HEK293 (cell line): ENCODE results near the gene AHCYL2.

ENCODE experiments used
- AEBP2 ChIP-seq: fragments of 450-650 bp; formaldehyde crosslinking; IDR thresholded peaks from 2 replicates; pipeline ENCODE4 v1.5.1; 2016; ENCODE audit warnings: missing biosample characterization, missing genetic modification characterization, borderline replicate concordance
- BCL11A ChIP-seq: fragments of 450-650 bp; formaldehyde crosslinking; IDR thresholded peaks from 2 replicates; pipeline ENCODE4 v1.5.1; 2016; ENCODE audit warnings: low read depth, missing biosample characterization, missing genetic modification characterization
- HOXA7 ChIP-seq: sonication (generic); formaldehyde crosslinking; IDR thresholded peaks from 2 replicates; pipeline ENCODE4 v1.8.1; 2022; ENCODE audit warnings: missing genetic modification reagents, borderline replicate concordance
- KLF10 ChIP-seq: fragments of 450-650 bp; IDR thresholded peaks from 2 replicates; pipeline ENCODE4 v1.5.1; 2018; ENCODE audit warnings: missing biosample characterization, mild to moderate bottlenecking, missing genetic modification characterization
- KLF7 ChIP-seq: fragments of 450-650 bp; formaldehyde crosslinking; IDR thresholded peaks from 2 replicates; pipeline ENCODE4 v1.5.1; 2016; ENCODE audit warnings: missing biosample characterization, missing genetic modification characterization, borderline replicate concordance
- PRDM1 ChIP-seq: fragments of 450-650 bp; formaldehyde crosslinking; IDR thresholded peaks from 2 replicates; pipeline ENCODE4; 2016; ENCODE audit warnings: missing biosample characterization, missing genetic modification characterization
- REPIN1 ChIP-seq: fragments of 450-650 bp; formaldehyde crosslinking; IDR thresholded peaks from 2 replicates; pipeline ENCODE4 v1.5.1; 2017; ENCODE audit warnings: missing biosample characterization, missing genetic modification characterization, low read depth
- SCRT1 ChIP-seq: fragments of 450-650 bp; formaldehyde crosslinking; IDR thresholded peaks from 2 replicates; pipeline ENCODE4 v1.5.1; 2016; ENCODE audit warnings: missing biosample characterization, missing genetic modification characterization, borderline replicate concordance
- SETDB1 ChIP-seq: IDR thresholded peaks from one replicate; pipeline ENCODE4 v1.6.1; 2017; ENCODE audit warnings: mild to moderate bottlenecking, low read length, moderate library complexity, mixed read lengths; ENCODE audit not compliant: insufficient read length
- SP2 ChIP-seq: fragments of 450-650 bp; formaldehyde crosslinking; IDR thresholded peaks from 2 replicates; pipeline ENCODE4 v1.5.1; 2016; ENCODE audit warnings: missing biosample characterization, missing genetic modification characterization
- ZBTB48 ChIP-seq: fragments of 450-650 bp; formaldehyde crosslinking; IDR thresholded peaks from 2 replicates; pipeline ENCODE4 v1.5.1; 2016; ENCODE audit warnings: missing biosample characterization, missing genetic modification characterization
- ZBTB7A ChIP-seq: fragments of 450-650 bp; formaldehyde crosslinking; IDR thresholded peaks from 2 replicates; pipeline ENCODE4 v1.5.1; 2016; ENCODE audit warnings: low read depth, missing biosample characterization, missing genetic modification characterization
- ZEB2 ChIP-seq: fragments of 450-650 bp; formaldehyde crosslinking; IDR thresholded peaks from 2 replicates; pipeline ENCODE4 v1.5.1; 2016; ENCODE audit warnings: missing biosample characterization, missing genetic modification characterization
- ZNF157 ChIP-seq: fragments of 450-650 bp; formaldehyde crosslinking; IDR thresholded peaks from 2 replicates; pipeline ENCODE4 v1.5.1; 2016; ENCODE audit warnings: missing biosample characterization, missing genetic modification characterization
- ZNF19 ChIP-seq: fragments of 450-650 bp; formaldehyde crosslinking; IDR thresholded peaks from 2 replicates; pipeline ENCODE4; 2016; ENCODE audit warnings: missing biosample characterization, missing genetic modification characterization, low read depth
- ZNF26 ChIP-seq: fragments of 450-650 bp; formaldehyde crosslinking; IDR thresholded peaks from 2 replicates; pipeline ENCODE4 v1.5.1; 2016; ENCODE audit warnings: missing biosample characterization, missing genetic modification characterization
- ZNF274 ChIP-seq, 2 experiments: fragments of 200-500 bp in 1 of 2; fragments of 450-650 bp in 1 of 2; sonication (Bioruptor generic) in 1 of 2; formaldehyde crosslinking in 1 of 2; IDR thresholded peaks; 2 replicates each; pipeline versions ENCODE4 v1.5.1 to v1.6.1; 2014 to 2016; ENCODE audit warnings: borderline replicate concordance in 1 of 2, inconsistent platforms in 1 of 2, low read length in 1 of 2, missing biosample characterization in 1 of 2, missing genetic modification characterization in 1 of 2
- ZNF302 ChIP-seq: fragments of 450-650 bp; formaldehyde crosslinking; IDR thresholded peaks from 2 replicates; pipeline ENCODE4 v1.5.1; 2016; ENCODE audit warnings: missing biosample characterization, missing genetic modification characterization, low read depth
- ZNF341 ChIP-seq: fragments of 450-650 bp; formaldehyde crosslinking; IDR thresholded peaks from 2 replicates; pipeline ENCODE4; 2016; ENCODE audit warnings: low read depth, missing biosample characterization, missing genetic modification characterization
- ZNF391 ChIP-seq: fragments of 450-650 bp; formaldehyde crosslinking; IDR thresholded peaks from 2 replicates; pipeline ENCODE4 v1.5.1; 2016; ENCODE audit warnings: low read depth, missing biosample characterization, missing genetic modification characterization, borderline replicate concordance
- ZNF416 ChIP-seq: fragments of 450-650 bp; formaldehyde crosslinking; IDR thresholded peaks from 2 replicates; pipeline ENCODE4 v1.5.1; 2016; ENCODE audit warnings: missing biosample characterization, missing genetic modification characterization
- ZNF449 ChIP-seq: fragments of 450-650 bp; formaldehyde crosslinking; IDR thresholded peaks from 2 replicates; pipeline ENCODE4 v1.5.1; 2017; ENCODE audit warnings: missing biosample characterization, mild to moderate bottlenecking, missing genetic modification characterization, moderate library complexity
- ZNF48 ChIP-seq: fragments of 450-650 bp; formaldehyde crosslinking; IDR thresholded peaks from 2 replicates; pipeline ENCODE4 v1.5.1; 2016; ENCODE audit warnings: missing biosample characterization, missing genetic modification characterization
- ZNF513 ChIP-seq: fragments of 450-650 bp; IDR thresholded peaks from 2 replicates; pipeline ENCODE4 v1.5.1; 2018; ENCODE audit warnings: missing biosample characterization, missing genetic modification characterization
- ZNF596 ChIP-seq: fragments of 450-650 bp; IDR thresholded peaks from 2 replicates; pipeline ENCODE4 v1.5.0; 2018; ENCODE audit warnings: missing biosample characterization, mild to moderate bottlenecking, missing genetic modification characterization, moderate library complexity
- ZNF621 ChIP-seq: fragments of 450-650 bp; formaldehyde crosslinking; IDR thresholded peaks from 2 replicates; pipeline ENCODE4 v1.5.1; 2017; ENCODE audit warnings: missing biosample characterization, missing genetic modification characterization
- ZNF624 ChIP-seq: fragments of 450-650 bp; formaldehyde crosslinking; IDR thresholded peaks from 2 replicates; pipeline ENCODE4 v1.5.1; 2017; ENCODE audit warnings: missing biosample characterization, missing genetic modification characterization
- ZNF660 ChIP-seq: fragments of 450-650 bp; IDR thresholded peaks from 2 replicates; pipeline ENCODE4 v1.5.1; 2018; ENCODE audit warnings: missing biosample characterization, mild to moderate bottlenecking, missing genetic modification characterization
- ZNF76 ChIP-seq: fragments of 450-650 bp; formaldehyde crosslinking; IDR thresholded peaks from 2 replicates; pipeline ENCODE4; 2016; ENCODE audit warnings: low read depth, missing biosample characterization, missing genetic modification characterization, borderline replicate concordance
- ZNF768 ChIP-seq: fragments of 450-650 bp; formaldehyde crosslinking; IDR thresholded peaks from 2 replicates; pipeline ENCODE4 v1.5.1; 2018; ENCODE audit warnings: missing biosample characterization, mild to moderate bottlenecking, missing genetic modification characterization
- ZSCAN23 ChIP-seq: fragments of 450-650 bp; formaldehyde crosslinking; IDR thresholded peaks from 2 replicates; pipeline ENCODE4 v1.5.1; 2016; ENCODE audit warnings: missing biosample characterization, missing genetic modification characterization
- ZXDB ChIP-seq: fragments of 450-650 bp; formaldehyde crosslinking; IDR thresholded peaks from 2 replicates; pipeline ENCODE4 v1.5.1; 2016; ENCODE audit warnings: missing biosample characterization, missing genetic modification characterization
- TF ChIP-seq, protein P1 (sequence below): fragments of 450-650 bp; formaldehyde crosslinking; IDR thresholded peaks from 2 replicates; pipeline ENCODE4 v1.5.1; 2017; ENCODE audit warnings: missing biosample characterization, missing genetic modification characterization

AHCYL2 gene

DNA sequence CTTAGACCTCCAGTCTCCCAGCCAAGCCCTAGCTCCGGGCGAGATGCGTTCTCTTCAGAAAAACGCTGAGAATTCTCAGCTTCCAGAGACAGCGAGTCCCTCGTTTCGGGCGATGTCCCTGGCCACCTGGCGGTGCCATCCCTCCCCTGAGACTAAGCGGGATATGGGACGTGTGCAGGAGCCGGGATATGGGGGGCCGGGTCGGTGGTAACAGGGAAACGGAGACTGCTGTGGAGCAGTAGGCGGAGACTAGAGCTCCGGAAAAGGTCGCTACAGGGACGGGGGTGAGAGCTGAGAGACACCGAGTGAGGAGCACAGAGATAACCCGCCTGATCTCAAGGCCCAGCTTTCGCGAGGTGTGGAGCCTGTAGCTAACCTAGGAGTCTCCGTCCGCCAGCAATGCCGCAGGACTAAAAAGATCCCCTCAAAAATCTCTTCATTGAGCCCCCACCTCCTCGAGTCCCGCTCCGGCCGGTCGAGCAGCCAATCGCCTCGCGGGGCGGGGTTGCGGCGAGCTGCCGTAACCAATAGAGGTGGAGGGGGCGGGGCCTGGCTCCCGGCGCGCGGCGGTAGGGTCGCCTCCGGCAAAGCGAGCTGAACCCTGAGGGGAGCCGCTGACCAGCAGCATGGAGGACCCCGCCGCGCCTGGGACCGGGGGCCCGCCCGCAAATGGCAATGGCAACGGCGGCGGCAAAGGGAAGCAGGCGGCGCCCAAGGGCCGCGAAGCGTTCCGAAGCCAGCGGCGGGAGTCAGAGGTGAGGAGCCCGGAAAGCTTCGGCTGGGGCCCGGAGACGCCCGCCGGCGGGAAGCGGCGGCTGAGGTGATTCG is 209.2 kb downstream of the AHCYL2 start, which contains the start of gene STRIP2 (continued):
- no peak for TF ChIP-seq ZNF449 (tag by site-specific recombination)
- TF ChIP-seq PRDM1 (tag by site-specific recombination), result no peak
- TF ChIP-seq ZSCAN23 (tag by site-specific recombination), result no peak
- peak; percentile 11; the same call in 1 of the 2 replicates for TF ChIP-seq ZBTB7A (tag by site-specific recombination)
- no peak for TF ChIP-seq ZNF513 (tag by site-specific recombination)
- no peak for TF ChIP-seq ZNF48 (tag by site-specific recombination)
- TF ChIP-seq SETDB1, result no peak
- TF ChIP-seq ZNF274 (IDR thresholded peaks at IDR 0.05; ENCODE audit: low read length), result no peak
- no peak for TF ChIP-seq ZNF274 (tag by site-specific recombination; IDR thresholded peaks at IDR 0.05; ENCODE audit: borderline replicate concordance)
- TF ChIP-seq REPIN1 (tag by site-specific recombination), result no peak
- TF ChIP-seq ZNF302 (tag by site-specific recombination), result no peak
- TF ChIP-seq ZNF660 (tag by site-specific recombination), result peak; percentile 67; the same call in 1 of the 2 replicates
- peak; percentile 60; the same call in 1 of the 2 replicates for TF ChIP-seq KLF10 (tag by site-specific recombination)
- TF ChIP-seq ZNF26 (tag by site-specific recombination), result no peak
- peak; percentile 85 for TF ChIP-seq SP2 (tag by site-specific recombination)
- no peak for TF ChIP-seq ZNF157 (tag by site-specific recombination)
- peak; percentile 33; the same call in 1 of the 2 replicates for TF ChIP-seq ZNF341 (tag by site-specific recombination)
- TF ChIP-seq ZBTB48 (tag by site-specific recombination), result peak; percentile 33
- no peak for TF ChIP-seq ZNF596 (tag by site-specific recombination)
- TF ChIP-seq HOXA7 (CRISPR knock-in tag), result no peak
- no peak for TF ChIP-seq BCL11A (tag by site-specific recombination)
- TF ChIP-seq ZNF19 (tag by site-specific recombination), result no peak
- TF ChIP-seq, protein P1, sequence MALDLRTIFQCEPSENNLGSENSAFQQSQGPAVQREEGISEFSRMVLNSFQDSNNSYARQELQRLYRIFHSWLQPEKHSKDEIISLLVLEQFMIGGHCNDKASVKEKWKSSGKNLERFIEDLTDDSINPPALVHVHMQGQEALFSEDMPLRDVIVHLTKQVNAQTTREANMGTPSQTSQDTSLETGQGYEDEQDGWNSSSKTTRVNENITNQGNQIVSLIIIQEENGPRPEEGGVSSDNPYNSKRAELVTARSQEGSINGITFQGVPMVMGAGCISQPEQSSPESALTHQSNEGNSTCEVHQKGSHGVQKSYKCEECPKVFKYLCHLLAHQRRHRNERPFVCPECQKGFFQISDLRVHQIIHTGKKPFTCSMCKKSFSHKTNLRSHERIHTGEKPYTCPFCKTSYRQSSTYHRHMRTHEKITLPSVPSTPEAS, result no peak
- TF ChIP-seq ZNF391 (tag by site-specific recombination), result no peak
- TF ChIP-seq ZXDB (tag by site-specific recombination), result no peak
- TF ChIP-seq ZNF621 (tag by site-specific recombination), result no peak
- TF ChIP-seq SCRT1 (tag by site-specific recombination), result no peak
- TF ChIP-seq ZNF768, result no peak
- no peak; the same call in none of the 2 replicates for TF ChIP-seq ZEB2 (tag by site-specific recombination)
- TF ChIP-seq ZNF416 (tag by site-specific recombination), result no peak
- TF ChIP-seq ZNF624 (tag by site-specific recombination), result no peak
- peak; percentile 35; the same call in 1 of the 2 replicates for TF ChIP-seq ZNF76 (tag by site-specific recombination)
- TF ChIP-seq KLF7, result no peak
- TF ChIP-seq AEBP2 (tag by site-specific recombination), result no peak
